A549 (cell line): ENCODE measurements around the gene SH3PXD2B. TPM values are rescaled to one million over a fixed set of nuclear protein-coding genes. Genes with fewer than 3 reads are reported as not detected.

Experiments used
- ATAC-seq, 2 experiments: fragments of 200-7000 bp in 1 of 2; fragments of >200 bp in 1 of 2; cut with Nextera tagmentation in 1 of 2; cut with Tn5 transposase in 1 of 2; 3 replicates each; pipeline versions ENCODE4 v1.8.0 to v1.9.1; 2018 to 2020; ENCODE audit warnings: mild to moderate bottlenecking in 1 of 2, moderate library complexity in 1 of 2
- CTCF ChIA-PET: fragments of 300-600 bp; sonication (Branson Sonifier 250); formaldehyde crosslinking; extraction: SDS; loops from one replicate; lab custom pipeline; 2021; ENCODE audit warnings: antibody characterized with exemption, inconsistent platforms; lab: Yijun Ruan, JAX
- POLR2A ChIA-PET: fragments of 350-600 bp; formaldehyde crosslinking; extraction: SDS; loops from one replicate; lab custom pipeline; 2021; ENCODE audit warnings: antibody characterized with exemption, inconsistent platforms; lab: Yijun Ruan, JAX
- DNase-seq, 2 experiments: peaks; one replicate each; pipeline versions ENCODE4 v3.0.0 to v3.0.0-alpha.2; 2011 to 2016; ENCODE audit warnings: low read depth in 1 of 2, low spot score in 1 of 2
- FAIRE-seq: peaks from 2 replicates; lab custom pipeline; 2011; peaks lifted over from hg19 to GRCh38; lab: Jason Lieb, UNC
- H3K27ac ChIP-seq, 2 experiments: fragments of >200 bp; sonication (Bioruptor Twin); formaldehyde crosslinking; 3 replicates each; pipeline ENCODE4 v1.5.1; 2016 to 2017
- H3K4me1 ChIP-seq: fragments of >200 bp; sonication (Bioruptor Twin); formaldehyde crosslinking; 3 replicates; pipeline ENCODE4 v1.6.1; 2016
- H3K4me2 ChIP-seq: fragments of >200 bp; sonication (Bioruptor Twin); formaldehyde crosslinking; 3 replicates; pipeline ENCODE4 v1.6.1; 2016
- H3K4me3 ChIP-seq: fragments of >200 bp; sonication (Bioruptor Twin); formaldehyde crosslinking; 3 replicates; pipeline ENCODE4 v1.5.1; 2016
- H3K9me3 ChIP-seq: fragments of >200 bp; sonication (Bioruptor Twin); formaldehyde crosslinking; 3 replicates; pipeline ENCODE4 v1.6.1; 2016
- ATOH8 ChIP-seq: fragments of 250-450 bp; sonication (Bioruptor Pico); IDR thresholded peaks from 2 replicates; pipeline ENCODE4 v1.5.0; 2020; ENCODE audit warnings: low read depth, mild to moderate bottlenecking, moderate library complexity
- CHD2 ChIP-seq: fragments of 150-350 bp; IDR thresholded peaks from 2 replicates; pipeline ENCODE4 v1.6.1; 2014; ENCODE audit warnings: low read length; ENCODE audit not compliant: partially characterized antibody
- CHD4 ChIP-seq: fragments of 200-600 bp; sonication (generic); IDR thresholded peaks from 2 replicates; pipeline ENCODE4 v1.6.1; 2016; ENCODE audit warnings: antibody characterized with exemption, mild to moderate bottlenecking, borderline replicate concordance
- E2F6 ChIP-seq: IDR thresholded peaks from 2 replicates; pipeline ENCODE4 v1.6.1; 2012; ENCODE audit warnings: low read depth, borderline replicate concordance
- EP300 ChIP-seq, 2 experiments: fragments of >200 bp; sonication (Bioruptor Twin); formaldehyde crosslinking; IDR thresholded peaks; 2 replicates in 1 of 2; 3 replicates in 1 of 2; pipeline ENCODE4 v1.6.1; 2016 to 2017
- ESRRA ChIP-seq: fragments of 150-350 bp; IDR thresholded peaks from 2 replicates; pipeline ENCODE4 v1.6.1; 2014; ENCODE audit warnings: mild to moderate bottlenecking, low read length, borderline replicate concordance
- FOSL2 ChIP-seq, 2 experiments: fragments of 450-650 bp in 1 of 2; fragments of >200 bp in 1 of 2; sonication (Bioruptor Twin) in 1 of 2; formaldehyde crosslinking; IDR thresholded peaks; 2 replicates each; pipeline versions ENCODE4 v1.5.0 to v1.6.1; 2016 to 2020; ENCODE audit warnings: mild to moderate bottlenecking in 1 of 2, moderate library complexity in 1 of 2
- GATA3 ChIP-seq: IDR thresholded peaks from 2 replicates; pipeline ENCODE4 v1.6.1; 2012; ENCODE audit warnings: borderline replicate concordance
- JUN ChIP-seq, 2 experiments: fragments of >200 bp; sonication (Bioruptor Twin); formaldehyde crosslinking; IDR thresholded peaks; 2 replicates in 1 of 2; 3 replicates in 1 of 2; pipeline ENCODE4 v1.6.1; 2016 to 2017
- JUNB ChIP-seq: fragments of >200 bp; sonication (Bioruptor Twin); formaldehyde crosslinking; IDR thresholded peaks from 2 replicates; pipeline ENCODE4 v1.6.1; 2016
- KDM1A ChIP-seq: fragments of 200-600 bp; sonication (generic); IDR thresholded peaks from 2 replicates; pipeline ENCODE4 v1.6.1; 2016; ENCODE audit warnings: low read depth, mild to moderate bottlenecking
- KDM5A ChIP-seq: fragments of 200-600 bp; sonication (generic); IDR thresholded peaks from 2 replicates; pipeline ENCODE4 v1.6.1; 2016; ENCODE audit warnings: antibody characterized with exemption, mild to moderate bottlenecking
- MAFK ChIP-seq: fragments of 450-650 bp; IDR thresholded peaks from 2 replicates; pipeline ENCODE4 v1.6.1; 2014; ENCODE audit not compliant: partially characterized antibody
- MAX ChIP-seq: IDR thresholded peaks from 2 replicates; pipeline ENCODE4 v1.6.1; 2012
- MAZ ChIP-seq: fragments of 150-350 bp; IDR thresholded peaks from 2 replicates; pipeline ENCODE4 v1.6.1; 2014; ENCODE audit warnings: antibody characterized with exemption, low read depth, low read length, borderline replicate concordance
- MYC ChIP-seq: IDR thresholded peaks from 2 replicates; pipeline ENCODE4 v1.6.1; 2012; ENCODE audit warnings: mild to moderate bottlenecking, inconsistent platforms, low read length, improper control_type of control experiment, borderline replicate concordance
- NPAS2 ChIP-seq: fragments of 250-450 bp; sonication (Bioruptor Pico); IDR thresholded peaks from 2 replicates; pipeline ENCODE4 v1.8.0; 2022; ENCODE audit warnings: mild to moderate bottlenecking, moderate library complexity, borderline replicate concordance
- NR3C1 ChIP-seq: fragments of >200 bp; sonication (Bioruptor Twin); formaldehyde crosslinking; IDR thresholded peaks from 3 replicates; pipeline ENCODE4 v1.6.1; 2017
- PHF8 ChIP-seq: fragments of 200-600 bp; sonication (generic); IDR thresholded peaks from 2 replicates; pipeline ENCODE4 v1.6.1; 2016; ENCODE audit warnings: low read depth, mild to moderate bottlenecking, antibody characterized with exemption, moderate library complexity, borderline replicate concordance
- POLR2AphosphoS2 ChIP-seq: conservative IDR thresholded peaks from 2 replicates; pipeline ENCODE4 v1.6.1; 2012; ENCODE audit warnings: low read length, improper control_type of control experiment, inconsistent platforms
- RFX5 ChIP-seq: fragments of 450-650 bp; IDR thresholded peaks from 2 replicates; pipeline ENCODE4 v1.7.1; 2014; ENCODE audit warnings: antibody characterized with exemption, mild to moderate bottlenecking, moderate library complexity
- RNF2 ChIP-seq: fragments of 200-600 bp; sonication (generic); IDR thresholded peaks from 2 replicates; pipeline ENCODE4 v1.6.1; 2016; ENCODE audit warnings: low read depth, mild to moderate bottlenecking, antibody characterized with exemption, moderate library complexity, borderline replicate concordance
- SMC3 ChIP-seq: fragments of >200 bp; sonication (Bioruptor Twin); formaldehyde crosslinking; IDR thresholded peaks from 3 replicates; pipeline ENCODE4 v1.6.1; 2018; ENCODE audit warnings: inconsistent platforms
- SREBF2 ChIP-seq: fragments of 450-650 bp; IDR thresholded peaks from 2 replicates; pipeline ENCODE4 v1.6.1; 2014; ENCODE audit warnings: mild to moderate bottlenecking, moderate library complexity
- TFCP2L1 ChIP-seq: fragments of 250-450 bp; sonication (Bioruptor Pico); IDR thresholded peaks from 2 replicates; pipeline ENCODE4 v1.5.0; 2021; ENCODE audit warnings: mild to moderate bottlenecking
- TP53 ChIP-seq: fragments of 250-450 bp; sonication (Bioruptor Pico); IDR thresholded peaks from 2 replicates; pipeline ENCODE4 v1.5.0; 2021; ENCODE audit warnings: mild to moderate bottlenecking, moderate library complexity
- ZFP36 ChIP-seq: fragments of 450-650 bp; IDR thresholded peaks from 2 replicates; pipeline ENCODE4 v1.6.1; 2014; ENCODE audit warnings: borderline replicate concordance; ENCODE audit not compliant: partially characterized antibody
- ZSCAN20 ChIP-seq: fragments of 250-450 bp; sonication (Bioruptor Pico); IDR thresholded peaks from 2 replicates; pipeline ENCODE4 v1.8.0; 2022; ENCODE audit warnings: mild to moderate bottlenecking, moderate library complexity
- WGBS: methylation state at CpG from one replicate; pipeline ENCODE4 v1.1.6; 2017; ENCODE audit errors: missing lambda C conversion rate; 5-methylcytosine and 5-hydroxymethylcytosine counted together
- polyA plus RNA-seq, 4 experiments: library from polyadenylated mRNA; depleted of rRNA in 3 of 4; stranded (reverse); fragments of >200 nt; fragmentation: RNase III in 1 of 4; extraction: RNeasy Plus Mini Kit Qiagen cat#74134 plus additional on column Dnase treatment in 1 of 4; gene quantifications; 2 replicates in 3 of 4; 3 replicates in 1 of 4; pipeline ENCODE4 v1.2.3, GENCODE V29; 2011 to 2017
- TF ChIP-seq, protein P1 (sequence below): fragments of 150-350 bp; IDR thresholded peaks from 2 replicates; pipeline ENCODE4 v1.6.1; 2014; ENCODE audit warnings: low read depth, mild to moderate bottlenecking, low read length
- TF ChIP-seq, protein P2 (sequence below): fragments of >200 bp; sonication (Bioruptor Twin); formaldehyde crosslinking; IDR thresholded peaks from 3 replicates; pipeline ENCODE4 v1.6.1; 2016

SH3PXD2B gene
- polyA plus RNA-seq, 2 of the 4 experiments (the other 2 are of a cell fraction), result 15.1 to 15.5 TPM

DNA sequence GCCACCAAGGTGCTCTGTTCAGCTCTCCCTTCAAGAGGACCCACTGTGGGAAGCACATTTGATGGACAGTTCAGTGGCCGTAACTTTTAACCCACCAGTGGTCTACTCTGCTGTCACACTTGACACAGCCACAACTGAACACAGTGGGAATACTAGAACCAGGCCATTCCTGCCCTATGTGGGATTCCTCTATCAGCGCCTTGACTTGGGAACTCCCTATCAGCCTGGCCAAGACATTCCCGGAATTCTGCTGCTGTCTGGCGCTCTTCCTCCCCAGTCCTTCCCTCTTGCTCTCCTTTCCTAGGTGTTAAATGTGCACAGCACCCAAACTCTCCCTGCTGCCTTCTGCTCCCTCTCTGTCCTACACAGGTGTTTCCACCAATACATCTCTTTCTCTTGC is 23.1 kb upstream of the SH3PXD2B start:
- no peaks in the 10 kb centered on the region for H3K4me1 ChIP-seq
- TF ChIP-seq SREBF2, result no peak
- no peak for TF ChIP-seq CHD2
- TF ChIP-seq E2F6, result no peak
- TF ChIP-seq MAX, result no peak
- no peak for TF ChIP-seq RNF2
- TF ChIP-seq RFX5, result no peak
- TF ChIP-seq PHF8, result no peak
- TF ChIP-seq KDM1A, result no peak
- TF ChIP-seq CHD4, result no peak
- no peak for TF ChIP-seq NPAS2 (CRISPR knock-in tag)
- no peak for TF ChIP-seq SMC3
- no peak for TF ChIP-seq POLR2AphosphoS2
- no peak for TF ChIP-seq ESRRA
- TF ChIP-seq ATOH8 (CRISPR knock-in tag), result no peak
- no peak for TF ChIP-seq ZFP36
- no peak for TF ChIP-seq JUNB
- no peak for TF ChIP-seq MYC
- no peak for TF ChIP-seq NR3C1
- TF ChIP-seq ZSCAN20 (CRISPR knock-in tag), result no peak
- no peaks in the 10 kb centered on the region for H3K9me3 ChIP-seq
- CTCF ChIA-PET, result interaction anchor here (1.2 to 8.2 kb wide), 2 partner anchors 195 to 219 kb away, joined by 3 to 198 read pairs; no protein-coding TSS in a partner anchor
- no peak overlapping the region for H3K4me2 ChIP-seq
- DNase-seq, result no peak
- POLR2A ChIA-PET, result no interaction called here
- peak; percentile 8 to 11; a peak in 2 of 6 replicates for ATAC-seq
- no peak overlapping the region for H3K4me3 ChIP-seq
- no peak overlapping the region for H3K27ac ChIP-seq
- 34% methylated on average over 4 of the region's 4 CpGs for WGBS
- FAIRE-seq, result no peak

DNA sequence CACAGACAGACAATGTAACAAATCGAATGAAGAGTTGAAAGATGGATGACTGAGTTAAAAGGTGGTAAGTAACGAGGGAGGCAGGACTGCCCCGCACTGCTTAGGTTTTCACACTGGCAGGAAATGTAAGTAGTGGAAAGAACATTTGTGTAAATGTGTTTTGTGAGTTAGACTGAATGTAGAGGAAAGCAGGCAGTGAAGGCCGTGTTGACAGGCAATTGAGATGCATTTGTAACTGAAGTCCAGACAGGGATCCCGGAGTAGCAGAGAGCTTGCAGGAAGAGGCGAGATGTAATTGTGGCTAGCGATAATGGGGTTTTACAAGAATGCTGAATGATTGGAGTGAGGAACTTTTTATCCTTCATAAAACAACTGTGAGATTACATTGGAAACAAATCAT is 20.0 kb upstream of the SH3PXD2B start:
- WGBS, result 72% methylated on average over 7 of the region's 7 CpGs
- ATAC-seq, result no peak
- CTCF ChIA-PET, result interaction anchor here (0.7 to 6.7 kb wide), 7 partner anchors 12 to 233 kb away, joined by 3 to 51 read pairs (median 4); no protein-coding TSS in a partner anchor

More for the DNA sequence above, 20.0 kb upstream of the SH3PXD2B start:
- Histone ChIP-seq H3K4me1 (no peaks in the 10 kb centered on the region), H3K4me2 (no peak overlapping the region), H3K9me3 (no peaks in the 10 kb centered on the region), H3K4me3 (no peak overlapping the region), H3K27ac (no peak overlapping the region)
- no peak for DNase-seq
- TF ChIP-seq EP300 (IDR thresholded peaks at IDR 0.05) (no peak), RNF2 (no peak), MAZ (no peak), MAFK (no peak), JUNB (no peak), JUN (IDR thresholded peaks at IDR 0.05) (no peak), ESRRA (no peak), GATA3 (no peak), KDM5A (no peak), TP53 (CRISPR knock-in tag) (no peak), POLR2AphosphoS2 (no peak), TFCP2L1 (CRISPR knock-in tag) (no peak), FOSL2 (IDR thresholded peaks at IDR 0.05) (no peak), FOSL2 (CRISPR knock-in tag; IDR thresholded peaks at IDR 0.05) (no peak), ATOH8 (CRISPR knock-in tag) (no peak), E2F6 (no peak), KDM1A (no peak), SREBF2 (no peak)
- TF ChIP-seq, protein P1, sequence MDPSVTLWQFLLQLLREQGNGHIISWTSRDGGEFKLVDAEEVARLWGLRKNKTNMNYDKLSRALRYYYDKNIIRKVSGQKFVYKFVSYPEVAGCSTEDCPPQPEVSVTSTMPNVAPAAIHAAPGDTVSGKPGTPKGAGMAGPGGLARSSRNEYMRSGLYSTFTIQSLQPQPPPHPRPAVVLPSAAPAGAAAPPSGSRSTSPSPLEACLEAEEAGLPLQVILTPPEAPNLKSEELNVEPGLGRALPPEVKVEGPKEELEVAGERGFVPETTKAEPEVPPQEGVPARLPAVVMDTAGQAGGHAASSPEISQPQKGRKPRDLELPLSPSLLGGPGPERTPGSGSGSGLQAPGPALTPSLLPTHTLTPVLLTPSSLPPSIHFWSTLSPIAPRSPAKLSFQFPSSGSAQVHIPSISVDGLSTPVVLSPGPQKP, result no peak
- TF ChIP-seq, protein P2, sequence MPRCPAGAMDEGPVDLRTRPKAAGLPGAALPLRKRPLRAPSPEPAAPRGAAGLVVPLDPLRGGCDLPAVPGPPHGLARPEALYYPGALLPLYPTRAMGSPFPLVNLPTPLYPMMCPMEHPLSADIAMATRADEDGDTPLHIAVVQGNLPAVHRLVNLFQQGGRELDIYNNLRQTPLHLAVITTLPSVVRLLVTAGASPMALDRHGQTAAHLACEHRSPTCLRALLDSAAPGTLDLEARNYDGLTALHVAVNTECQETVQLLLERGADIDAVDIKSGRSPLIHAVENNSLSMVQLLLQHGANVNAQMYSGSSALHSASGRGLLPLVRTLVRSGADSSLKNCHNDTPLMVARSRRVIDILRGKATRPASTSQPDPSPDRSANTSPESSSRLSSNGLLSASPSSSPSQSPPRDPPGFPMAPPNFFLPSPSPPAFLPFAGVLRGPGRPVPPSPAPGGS, result no peak
- FAIRE-seq, result no peak
- POLR2A ChIA-PET, result no interaction called here
